K562 (cell line): ENCODE measurements around the gene CFAP126. TPM values are rescaled to one million over a fixed set of nuclear protein-coding genes. Genes with fewer than 3 reads are reported as not detected.

Source experiments
- ASH1L ChIP-seq: fragments of 450-650 bp; IDR thresholded peaks from 2 replicates; pipeline ENCODE4 v1.6.1; 2018; ENCODE audit warnings: borderline replicate concordance, mild to moderate bottlenecking, low read depth; ENCODE audit not compliant: partially characterized antibody
- CREM ChIP-seq: IDR thresholded peaks from 2 replicates; pipeline ENCODE4 v1.6.1; 2014; ENCODE audit warnings: antibody characterized with exemption, low read depth
- CXXC5 ChIP-seq: fragments of 250-450 bp; sonication (Bioruptor Pico); IDR thresholded peaks from 2 replicates; pipeline ENCODE4 v1.8.0; 2022; ENCODE audit warnings: inconsistent platforms, mild to moderate bottlenecking, moderate library complexity
- DPF2 ChIP-seq: fragments of 450-650 bp; IDR thresholded peaks from 2 replicates; pipeline ENCODE4 v1.6.1; 2016
- ETS1 ChIP-seq: conservative IDR thresholded peaks from 2 replicates; pipeline ENCODE4 v1.6.1; 2011; ENCODE audit warnings: low read depth, mild to moderate bottlenecking, low read length; ENCODE audit not compliant: control insufficient read depth
- GABPA ChIP-seq: fragments of 200-800 bp; sonication (Bioruptor generic); conservative IDR thresholded peaks from 2 replicates; pipeline ENCODE4 v1.6.1; 2016; ENCODE audit warnings: low read depth, missing genetic modification characterization, missing compliant biosample characterization
- HMG20A ChIP-seq: fragments of 450-650 bp; formaldehyde crosslinking; conservative IDR thresholded peaks from 2 replicates; pipeline ENCODE4 v1.4.0; 2020; ENCODE audit warnings: mild to moderate bottlenecking, mixed read lengths
- MEIS2 ChIP-seq: fragments of 450-650 bp; IDR thresholded peaks from 2 replicates; pipeline ENCODE4 v1.6.1; 2014; ENCODE audit warnings: mild to moderate bottlenecking; ENCODE audit not compliant: partially characterized antibody
- NCOA6 ChIP-seq: fragments of 450-650 bp; IDR thresholded peaks from 2 replicates; pipeline ENCODE4 v1.6.1; 2017; ENCODE audit warnings: mild to moderate bottlenecking
- POLR3A ChIP-seq: IDR thresholded peaks from 2 replicates; pipeline ENCODE4 v1.6.1; 2011; ENCODE audit warnings: borderline replicate concordance, mild to moderate bottlenecking, moderate library complexity; ENCODE audit not compliant: insufficient read length, insufficient read depth; ENCODE audit errors: extremely low read depth
- RHOXF2B ChIP-seq: fragments of 250-450 bp; sonication (Bioruptor Pico); conservative IDR thresholded peaks from 2 replicates; pipeline ENCODE4 v1.5.1; 2021
- RUNX1 ChIP-seq: sonication (generic); IDR thresholded peaks from 2 replicates; pipeline ENCODE4 v1.6.1; 2016; ENCODE audit warnings: antibody characterized with exemption, low read depth
- STAT5B ChIP-seq: fragments of 250-450 bp; sonication (Bioruptor Pico); IDR thresholded peaks from 2 replicates; pipeline ENCODE4 v1.8.0; 2021; ENCODE audit warnings: mild to moderate bottlenecking, inconsistent platforms
- TCF7L2 ChIP-seq: fragments of 150-350 bp; IDR thresholded peaks from 2 replicates; pipeline ENCODE4 v1.6.1; 2016; ENCODE audit warnings: low read depth, mild to moderate bottlenecking, low read length, moderate library complexity
- TFE3 ChIP-seq: fragments of 450-650 bp; formaldehyde crosslinking; IDR thresholded peaks from 2 replicates; pipeline ENCODE4 v1.4.0; 2020; ENCODE audit warnings: mild to moderate bottlenecking, mixed read lengths
- TSC22D4 ChIP-seq: fragments of 450-650 bp; IDR thresholded peaks from 2 replicates; pipeline ENCODE4 v1.6.1; 2016; ENCODE audit warnings: missing genetic modification characterization, missing biosample characterization, control low read depth
- USF2 ChIP-seq: sonication (generic); formaldehyde crosslinking; IDR thresholded peaks from 2 replicates; pipeline ENCODE4 v1.5.0; 2020; ENCODE audit warnings: missing genetic modification reagents
- ZBTB49 ChIP-seq: sonication (generic); formaldehyde crosslinking; IDR thresholded peaks from 2 replicates; pipeline ENCODE4 v1.8.0; 2022; ENCODE audit warnings: missing genetic modification reagents, mild to moderate bottlenecking, borderline replicate concordance
- ZFP1 ChIP-seq: fragments of 450-650 bp; formaldehyde crosslinking; IDR thresholded peaks from 2 replicates; pipeline ENCODE4 v1.4.0; 2020; ENCODE audit warnings: mild to moderate bottlenecking, mixed read lengths
- ZFX ChIP-seq: sonication (generic); formaldehyde crosslinking; IDR thresholded peaks from 2 replicates; pipeline ENCODE4 v1.8.0; 2022; ENCODE audit warnings: mild to moderate bottlenecking, missing genetic modification reagents, moderate library complexity
- ZNF134 ChIP-seq: fragments of 250-450 bp; sonication (Bioruptor Pico); conservative IDR thresholded peaks from 2 replicates; pipeline ENCODE4 v1.4.0; 2020
- ZNF232 ChIP-seq: sonication (generic); formaldehyde crosslinking; IDR thresholded peaks from 2 replicates; pipeline ENCODE4 v1.8.0; 2022; ENCODE audit warnings: mild to moderate bottlenecking, missing genetic modification reagents
- ZNF239 ChIP-seq: fragments of 250-450 bp; sonication (Bioruptor Pico); IDR thresholded peaks from 2 replicates; pipeline ENCODE4 v1.4.0; 2020; ENCODE audit warnings: mild to moderate bottlenecking
- ZNF830 ChIP-seq: fragments of 250-450 bp; sonication (Bioruptor Pico); IDR thresholded peaks from 2 replicates; pipeline ENCODE4 v1.5.0; 2021; ENCODE audit warnings: mild to moderate bottlenecking
- polyA plus RNA-seq, 8 experiments: library from polyadenylated mRNA; depleted of rRNA in 4 of 8; stranded (reverse) in 5 of 8; unstranded in 3 of 8; fragments of >200 nt; fragmentation: Nextera tagmentation in 2 of 8; fragmentation: Illumina TruSeq in 1 of 8; extraction: Ambion mirVana in 2 of 8; extraction: Trizol in 1 of 8; gene quantifications; 2 replicates each; pipeline versions ENCODE4 v1.2.1 to v1.2.3, GENCODE V29; 2011 to 2014; ENCODE audit warnings: inconsistent platforms in 1 of 8, missing spikeins in 1 of 8
- total RNA-seq, 7 experiments: library from RNA; depleted of rRNA in 6 of 7; stranded (reverse); fragments of >200 nt in 6 of 7; fragmentation: Illumina TruSeq in 2 of 7; extraction: Trizol in 2 of 7; gene quantifications; 2 replicates each; pipeline versions ENCODE4 v1.2.1 to v1.2.3, GENCODE V29; 2011 to 2021; ENCODE audit warnings: low replicate concordance in 1 of 7

The CFAP126 gene
- total and polyA plus RNA-seq, 9 of the 15 experiments (the other 6 are each of a cell fraction or from before 2014, with no cell fraction given) = not detected

- TF ChIP-seq TCF7L2 = no peak
- TF ChIP-seq NCOA6 = no peak; the same call in 1 of the 2 replicates
- no peak for TF ChIP-seq ZNF134
- TF ChIP-seq ZFP1 = no peak
- TF ChIP-seq ZNF830 = no peak
- no peak for TF ChIP-seq USF2
- TF ChIP-seq CXXC5 (CRISPR knock-in tag) = peak; percentile 80
- TF ChIP-seq ZFX (CRISPR knock-in tag) = peak; percentile 99
- no peak for TF ChIP-seq STAT5B (CRISPR knock-in tag)
- peak; percentile 94 for TF ChIP-seq POLR3A
- no peak for TF ChIP-seq HMG20A (CRISPR knock-in tag)
- no peak for TF ChIP-seq RHOXF2B (CRISPR knock-in tag)
- TF ChIP-seq MEIS2 = peak; percentile 79
- no peak for TF ChIP-seq TFE3 (CRISPR knock-in tag)
- TF ChIP-seq RUNX1 = no peak
- TF ChIP-seq GABPA (tag) = peak; percentile 96
- peak; percentile 46; the same call in 1 of the 2 replicates for TF ChIP-seq DPF2
- TF ChIP-seq ASH1L = no peak
- TF ChIP-seq TSC22D4 = no peak
- TF ChIP-seq CREM = peak; percentile 94
- no peak for TF ChIP-seq ZNF232 (CRISPR knock-in tag)
- TF ChIP-seq ETS1 = peak; percentile 62
- peak; percentile 6; the same call in 1 of the 2 replicates for TF ChIP-seq ZNF239 (CRISPR knock-in tag)
- no peak for TF ChIP-seq ZBTB49 (CRISPR knock-in tag)
These were observed 31.8 kb upstream of the CFAP126 start (continued) for GRCh38 chr1:161399257-161399998.
